A549 (cell line): ENCODE data around the gene DSC2. TPM values are rescaled to one million over a fixed set of nuclear protein-coding genes. Genes with fewer than 3 reads are reported as not detected.
"Not testable (repeated sequence)": the region's sequence is repeated elsewhere in the genome, so short reads cannot be mapped to it uniquely, and the experiment has no call there.

ENCODE experiments used
- ATAC-seq, 2 experiments: fragments of 200-7000 bp in 1 of 2; fragments of >200 bp in 1 of 2; cut with Nextera tagmentation in 1 of 2; cut with Tn5 transposase in 1 of 2; 3 replicates each; pipeline versions ENCODE4 v1.8.0 to v1.9.1; 2018 to 2020; ENCODE audit warnings: mild to moderate bottlenecking in 1 of 2, moderate library complexity in 1 of 2
- CTCF ChIA-PET: fragments of 300-600 bp; sonication (Branson Sonifier 250); formaldehyde crosslinking; extraction: SDS; loops from one replicate; lab custom pipeline; 2021; ENCODE audit warnings: antibody characterized with exemption, inconsistent platforms; lab: Yijun Ruan, JAX
- POLR2A ChIA-PET: fragments of 350-600 bp; formaldehyde crosslinking; extraction: SDS; loops from one replicate; lab custom pipeline; 2021; ENCODE audit warnings: antibody characterized with exemption, inconsistent platforms; lab: Yijun Ruan, JAX
- DNase-seq, 2 experiments: peaks; one replicate each; pipeline versions ENCODE4 v3.0.0 to v3.0.0-alpha.2; 2011 to 2016; ENCODE audit warnings: low read depth in 1 of 2, low spot score in 1 of 2
- FAIRE-seq: peaks from 2 replicates; lab custom pipeline; 2011; peaks lifted over from hg19 to GRCh38; lab: Jason Lieb, UNC
- H3K27ac ChIP-seq, 2 experiments: fragments of >200 bp; sonication (Bioruptor Twin); formaldehyde crosslinking; 3 replicates each; pipeline ENCODE4 v1.5.1; 2016 to 2017
- H3K4me1 ChIP-seq: fragments of >200 bp; sonication (Bioruptor Twin); formaldehyde crosslinking; 3 replicates; pipeline ENCODE4 v1.6.1; 2016
- H3K4me2 ChIP-seq: fragments of >200 bp; sonication (Bioruptor Twin); formaldehyde crosslinking; 3 replicates; pipeline ENCODE4 v1.6.1; 2016
- H3K4me3 ChIP-seq: fragments of >200 bp; sonication (Bioruptor Twin); formaldehyde crosslinking; 3 replicates; pipeline ENCODE4 v1.5.1; 2016
- H3K9me3 ChIP-seq: fragments of >200 bp; sonication (Bioruptor Twin); formaldehyde crosslinking; 3 replicates; pipeline ENCODE4 v1.6.1; 2016
- ATOH8 ChIP-seq: fragments of 250-450 bp; sonication (Bioruptor Pico); IDR thresholded peaks from 2 replicates; pipeline ENCODE4 v1.5.0; 2020; ENCODE audit warnings: low read depth, mild to moderate bottlenecking, moderate library complexity
- ESRRA ChIP-seq: fragments of 150-350 bp; IDR thresholded peaks from 2 replicates; pipeline ENCODE4 v1.6.1; 2014; ENCODE audit warnings: mild to moderate bottlenecking, low read length, borderline replicate concordance
- HDAC2 ChIP-seq: fragments of 200-600 bp; sonication (generic); IDR thresholded peaks from 2 replicates; pipeline ENCODE4 v1.6.1; 2016
- HOXB13 ChIP-seq: fragments of 250-450 bp; sonication (Bioruptor Pico); IDR thresholded peaks from 2 replicates; pipeline ENCODE4 v1.5.0; 2020; ENCODE audit warnings: low read depth, mild to moderate bottlenecking, moderate library complexity
- KDM5A ChIP-seq: fragments of 200-600 bp; sonication (generic); IDR thresholded peaks from 2 replicates; pipeline ENCODE4 v1.6.1; 2016; ENCODE audit warnings: antibody characterized with exemption, mild to moderate bottlenecking
- MAFK ChIP-seq: fragments of 450-650 bp; IDR thresholded peaks from 2 replicates; pipeline ENCODE4 v1.6.1; 2014; ENCODE audit not compliant: partially characterized antibody
- NPAS2 ChIP-seq: fragments of 250-450 bp; sonication (Bioruptor Pico); IDR thresholded peaks from 2 replicates; pipeline ENCODE4 v1.8.0; 2022; ENCODE audit warnings: mild to moderate bottlenecking, moderate library complexity, borderline replicate concordance
- PHF8 ChIP-seq: fragments of 200-600 bp; sonication (generic); IDR thresholded peaks from 2 replicates; pipeline ENCODE4 v1.6.1; 2016; ENCODE audit warnings: low read depth, mild to moderate bottlenecking, antibody characterized with exemption, moderate library complexity, borderline replicate concordance
- POLR2A ChIP-seq: IDR thresholded peaks from 2 replicates; pipeline ENCODE4 v1.6.1; 2012; ENCODE audit warnings: mild to moderate bottlenecking, low read length
- RAD21 ChIP-seq, 2 experiments: fragments of >200 bp in 1 of 2; sonication (Bioruptor Twin) in 1 of 2; formaldehyde crosslinking in 1 of 2; IDR thresholded peaks in 1 of 2; conservative IDR thresholded peaks in 1 of 2; 2 replicates in 1 of 2; 3 replicates in 1 of 2; pipeline ENCODE4 v1.6.1; 2012 to 2018; ENCODE audit warnings: inconsistent platforms in 1 of 2
- RARB ChIP-seq: fragments of 250-450 bp; sonication (Bioruptor Pico); IDR thresholded peaks from 2 replicates; pipeline ENCODE4 v1.8.0; 2021; ENCODE audit warnings: mild to moderate bottlenecking, moderate library complexity
- RCOR1 ChIP-seq: fragments of 150-350 bp; IDR thresholded peaks from 2 replicates; pipeline ENCODE4 v1.6.1; 2014; ENCODE audit warnings: antibody characterized with exemption, low read length, low read depth
- REST ChIP-seq: fragments of 200-600 bp; sonication (generic); IDR thresholded peaks from 2 replicates; pipeline ENCODE4 v1.6.1; 2016; ENCODE audit warnings: antibody characterized with exemption, mild to moderate bottlenecking, moderate library complexity
- SMC3 ChIP-seq: fragments of >200 bp; sonication (Bioruptor Twin); formaldehyde crosslinking; IDR thresholded peaks from 3 replicates; pipeline ENCODE4 v1.6.1; 2018; ENCODE audit warnings: inconsistent platforms
- SREBF2 ChIP-seq: fragments of 450-650 bp; IDR thresholded peaks from 2 replicates; pipeline ENCODE4 v1.6.1; 2014; ENCODE audit warnings: mild to moderate bottlenecking, moderate library complexity
- TFCP2L1 ChIP-seq: fragments of 250-450 bp; sonication (Bioruptor Pico); IDR thresholded peaks from 2 replicates; pipeline ENCODE4 v1.5.0; 2021; ENCODE audit warnings: mild to moderate bottlenecking
- ZSCAN20 ChIP-seq: fragments of 250-450 bp; sonication (Bioruptor Pico); IDR thresholded peaks from 2 replicates; pipeline ENCODE4 v1.8.0; 2022; ENCODE audit warnings: mild to moderate bottlenecking, moderate library complexity
- WGBS: methylation state at CpG from one replicate; pipeline ENCODE4 v1.1.6; 2017; ENCODE audit errors: missing lambda C conversion rate; 5-methylcytosine and 5-hydroxymethylcytosine counted together
- polyA plus RNA-seq, 4 experiments: library from polyadenylated mRNA; depleted of rRNA in 3 of 4; stranded (reverse); fragments of >200 nt; fragmentation: RNase III in 1 of 4; extraction: RNeasy Plus Mini Kit Qiagen cat#74134 plus additional on column Dnase treatment in 1 of 4; gene quantifications; 2 replicates in 3 of 4; 3 replicates in 1 of 4; pipeline ENCODE4 v1.2.3, GENCODE V29; 2011 to 2017

Gene DSC2
- polyA plus RNA-seq, 2 of the 4 experiments (the other 2 are of a cell fraction) = 0.63 to 2.0 TPM

- no peak for DNase-seq
- no peak overlapping the region for H3K4me3 ChIP-seq
- POLR2A ChIA-PET = no interaction called here
- no peaks in the 10 kb centered on the region for H3K9me3 ChIP-seq
- no peak overlapping the region for H3K4me2 ChIP-seq
- TF ChIP-seq SMC3 = no peak
- TF ChIP-seq, all 56 proteins: peak for 0
- 89% methylated on average over 18 of the region's 18 CpGs for WGBS
- H3K27ac ChIP-seq = no peak overlapping the region
- no peaks in the 10 kb centered on the region for H3K4me1 ChIP-seq
- ATAC-seq (no peak), FAIRE-seq (no peak)
- CTCF ChIA-PET = interaction anchor here (0.6 to 1.0 kb wide), 2 partner anchors 41 to 156 kb away, joined by 3 read pairs; no protein-coding TSS in a partner anchor
Measured at GRCh38 chr18:31040686-31041270, 61.4 kb downstream of the DSC2 start.

DNA sequence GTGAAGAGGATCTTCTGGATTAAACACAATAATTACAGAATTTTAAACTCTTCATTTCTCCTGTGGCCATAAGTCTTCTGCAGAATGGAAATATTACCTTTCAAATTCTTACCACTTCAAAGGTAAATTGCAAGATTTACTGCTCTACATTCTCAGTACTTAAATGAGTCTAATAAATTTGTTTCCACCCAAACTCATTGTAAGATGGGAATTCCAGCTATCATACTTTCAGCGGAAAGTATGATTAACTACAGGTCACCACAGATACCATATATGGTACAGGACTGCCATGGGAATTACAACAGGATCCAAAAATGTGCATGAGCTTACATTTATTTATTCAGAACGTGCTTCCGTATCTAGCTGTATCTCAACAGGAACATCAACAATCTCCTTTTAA lies 62.8 kb downstream of the DSC2 start:
- no peak for DNase-seq
- 67% methylated on average over 3 of the region's 3 CpGs for WGBS
- ChIA-PET CTCF (no interaction called here), POLR2A (no interaction called here)
- no peak for ATAC-seq
- H3K27ac ChIP-seq = no peak overlapping the region
- no peak overlapping the region for H3K4me2 ChIP-seq
- no peak for FAIRE-seq
- H3K4me3 ChIP-seq = no peak overlapping the region
- H3K9me3 ChIP-seq = no peaks in the 10 kb centered on the region
- H3K4me1 ChIP-seq = no peaks in the 10 kb centered on the region
- TF ChIP-seq HOXB13 (CRISPR knock-in tag) (no peak), ZSCAN20 (CRISPR knock-in tag) (no peak), KDM5A (no peak), PHF8 (no peak), HDAC2 (no peak), REST (no peak), POLR2A (no peak), ATOH8 (CRISPR knock-in tag) (no peak), RAD21 (conservative IDR thresholded peaks at IDR 0.05 in 1 of 2, IDR thresholded peaks at IDR 0.05 in 1 of 2) (no peak), RCOR1 (no peak), MAFK (no peak), SREBF2 (no peak), RARB (CRISPR knock-in tag) (no peak), TFCP2L1 (CRISPR knock-in tag) (no peak), NPAS2 (no peak), ESRRA (no peak)

DNA sequence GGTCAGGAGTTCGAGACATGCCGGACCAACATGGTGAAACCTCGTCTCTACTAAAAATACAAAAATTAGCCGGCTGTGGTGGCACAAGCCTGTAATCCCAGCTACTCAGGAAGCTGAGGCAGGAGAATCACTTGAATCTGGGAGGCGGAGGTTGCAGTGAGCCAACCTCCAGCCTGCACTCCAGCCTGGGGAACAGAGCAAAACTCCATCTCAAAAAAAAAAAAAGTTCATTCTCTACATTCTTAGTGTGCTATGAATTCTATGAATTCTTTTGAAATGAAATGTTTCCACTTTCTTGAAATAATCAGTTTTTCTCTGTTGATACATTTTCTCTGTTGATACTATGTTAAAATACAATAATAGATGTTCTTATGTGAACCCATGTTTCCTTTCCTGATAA lies 64.5 kb downstream of the DSC2 start:
- H3K4me1 ChIP-seq, POLR2A ChIA-PET, ATAC-seq, H3K4me3 ChIP-seq, CTCF ChIA-PET, FAIRE-seq, H3K4me2 ChIP-seq, H3K27ac ChIP-seq, DNase-seq, H3K9me3 ChIP-seq: not testable (repeated sequence)
- WGBS = 74% methylated on average over 5 of the region's 5 CpGs
